ENCODE measurements around the gene EP400. TPM values are rescaled to one million over a fixed set of nuclear protein-coding genes. Genes with fewer than 3 reads are reported as not detected.
A peak's percentile ranks its signal among the peaks of the same experiment; 100 is the strongest.

EP400 gene
- total and polyA plus RNA-seq, 2 of the 4 experiments (the other 2 are of a cell fraction) = 4.3 to 11.4 TPM

GRCh38 chr12:131929581-131930456 lies 19.9 kb upstream of the EP400 start:
- Histone ChIP-seq H3K9me3 (ENCODE audit: control insufficient read depth, insufficient read depth, low read length) (no peaks in the 10 kb centered on the region), H3K79me1 (ENCODE audit: low read depth in 1 of 2, low read length in 2 of 2) (peaks cover 12 to 34% of the 10 kb centered on the region in 2 experiments), H3K27me3 (ENCODE audit: control insufficient read depth, insufficient read depth, low read length) (no peaks in the 10 kb centered on the region), H4K8ac (ENCODE audit: low read depth in 2 of 2, low read length in 2 of 2) (peak overlapping the region; percentile 58 to 78; a peak in 2 of 4 replicates), H3K56ac (ENCODE audit: extremely low read depth, insufficient read depth, low read length) (no peak overlapping the region), H3K4ac (ENCODE audit: low read depth, low read length) (peak overlapping the region; percentile 82), H2BK120ac (ENCODE audit: low read depth, low read length) (no peak overlapping the region), H3K4me2 (ENCODE audit: low read depth, low read length) (peak overlapping the region; percentile 91), H3K9me1 (ENCODE audit: insufficient read depth, low read length) (peaks cover 15% of the 10 kb centered on the region), H4K91ac (ENCODE audit: insufficient read depth, low read depth, low read length) (no peak overlapping the region), H3K9ac (ENCODE audit: low read depth, low read length) (peak overlapping the region; percentile 78), H2BK15ac (ENCODE audit: low read depth, low read length) (no peak overlapping the region), H2AK5ac (ENCODE audit: low read depth, low read length) (peak overlapping the region; percentile 78), H4K20me1 (ENCODE audit: insufficient read depth, low read length) (peaks cover 9% of the 10 kb centered on the region; the same call in 1 of the 2 replicates), H2AFZ (replicated peaks; ENCODE audit: low read length, poor library complexity) (peak overlapping the region; percentile 86), H4K5ac (ENCODE audit: low read depth, low read length) (no peak overlapping the region), H3K4me1 (ENCODE audit: control insufficient read depth, insufficient read depth, low read length) (peaks cover 2% of the 10 kb centered on the region), H3K18ac (ENCODE audit: low read depth, low read length) (no peak overlapping the region), H2BK20ac (ENCODE audit: low read depth, low read length) (no peak overlapping the region), H3K23ac (ENCODE audit: low read depth, low read length) (peak overlapping the region; percentile 4; the same call in 1 of the 2 replicates), H3K27ac (ENCODE audit: insufficient read depth, low read length) (peak overlapping the region; percentile 78; the same call in 1 of the 2 replicates), H2AK9ac (replicated peaks; ENCODE audit: low read depth, low read length, poor library complexity) (peak overlapping the region; percentile 82), H3K14ac (replicated peaks; ENCODE audit: low read depth, low read length) (0 out of 2 replicates have a peak overlapping the region, but pooled peaks have one; percentile 83), H3K36me3 (ENCODE audit: control insufficient read depth, insufficient read depth, low read length) (peaks cover 26% of the 10 kb centered on the region), H2BK5ac (ENCODE audit: low read depth, low read length, poor library complexity, severe bottlenecking) (no peak overlapping the region), H3K4me3 (ENCODE audit: insufficient read depth, low read depth, low read length) (peak overlapping the region; percentile 96)
- peak; percentile 10 for DNase-seq
- no peak for TF ChIP-seq BHLHE40 (IDR thresholded peaks at IDR 0.05; ENCODE audit: low read depth, low read length)
- peak; percentile 73; the same call in 1 of the 2 replicates for TF ChIP-seq MXI1 (IDR thresholded peaks at IDR 0.05; ENCODE audit: borderline replicate concordance, low read depth, low read length)
- TF ChIP-seq RCOR1 (IDR thresholded peaks at IDR 0.05; ENCODE audit: insufficient replicate concordance, low read length) = no peak
- POLR2A ChIA-PET (ENCODE audit: unreplicated experiment) = no interaction called here
- 1% methylated on average over 49 of the region's 87 CpGs; no CpG with 5 or more reads in 1 of the 2 experiments for WGBS, 2 experiments (ENCODE audit: extremely low coverage in 2 of 2, insufficient read length in 1 of 2)
- in situ Hi-C loops (cut with MboI; ENCODE audit: low sequenced_read_pairs) = no loop called here
- BruUV-seq (replicated peaks) = no TSS peak
- dilution Hi-C loops (cut with HindIII; ENCODE audit: low sequenced_read_pairs, unreplicated experiment) = no loop called here
- intact Hi-C loops (cut with micrococcal nuclease) = loop anchor here (2.0 kb wide), 1 partner anchor 33 kb away; no protein-coding TSS in a partner anchor
- ATAC-seq (ENCODE audit: low read depth) = peak; percentile 7
- CTCF ChIA-PET = no interaction called here
